AG09319 (cell line): Measurements from ENCODE around the gene FMN1.

Experiments
- DNase-seq: peaks from one replicate; pipeline ENCODE4 v3.0.0-alpha.2; 2010; ENCODE audit warnings: low read depth; ENCODE audit errors: extremely low read depth
- TF ChIP-seq, protein P1 (sequence below): IDR thresholded peaks from 2 replicates; pipeline ENCODE4 v1.5.1; 2011; ENCODE audit warnings: low read depth, mild to moderate bottlenecking, inconsistent platforms, low read length, moderate library complexity

FMN1 gene

DNA sequence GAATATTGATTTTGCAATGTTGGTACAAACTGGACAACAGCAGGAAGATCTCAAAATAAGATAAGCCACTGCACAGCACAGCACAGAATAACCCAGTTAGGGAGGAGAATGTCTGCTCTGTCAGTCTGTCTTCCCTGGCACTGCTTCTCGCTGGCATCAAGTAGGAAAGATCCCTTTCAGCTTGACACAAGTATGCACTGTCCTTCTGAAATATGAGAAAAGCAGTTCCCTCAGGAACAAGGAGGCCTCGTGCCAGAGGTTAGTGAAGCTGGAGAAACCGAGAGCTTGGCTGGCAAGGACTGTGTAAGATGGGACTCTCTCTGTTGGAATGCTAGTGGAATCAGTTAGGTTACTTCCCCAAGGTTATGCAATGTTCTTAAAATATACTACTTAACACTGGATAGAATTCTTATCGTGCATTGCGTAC is 59.1 kb downstream of the FMN1 start:
- TF ChIP-seq, protein P1, sequence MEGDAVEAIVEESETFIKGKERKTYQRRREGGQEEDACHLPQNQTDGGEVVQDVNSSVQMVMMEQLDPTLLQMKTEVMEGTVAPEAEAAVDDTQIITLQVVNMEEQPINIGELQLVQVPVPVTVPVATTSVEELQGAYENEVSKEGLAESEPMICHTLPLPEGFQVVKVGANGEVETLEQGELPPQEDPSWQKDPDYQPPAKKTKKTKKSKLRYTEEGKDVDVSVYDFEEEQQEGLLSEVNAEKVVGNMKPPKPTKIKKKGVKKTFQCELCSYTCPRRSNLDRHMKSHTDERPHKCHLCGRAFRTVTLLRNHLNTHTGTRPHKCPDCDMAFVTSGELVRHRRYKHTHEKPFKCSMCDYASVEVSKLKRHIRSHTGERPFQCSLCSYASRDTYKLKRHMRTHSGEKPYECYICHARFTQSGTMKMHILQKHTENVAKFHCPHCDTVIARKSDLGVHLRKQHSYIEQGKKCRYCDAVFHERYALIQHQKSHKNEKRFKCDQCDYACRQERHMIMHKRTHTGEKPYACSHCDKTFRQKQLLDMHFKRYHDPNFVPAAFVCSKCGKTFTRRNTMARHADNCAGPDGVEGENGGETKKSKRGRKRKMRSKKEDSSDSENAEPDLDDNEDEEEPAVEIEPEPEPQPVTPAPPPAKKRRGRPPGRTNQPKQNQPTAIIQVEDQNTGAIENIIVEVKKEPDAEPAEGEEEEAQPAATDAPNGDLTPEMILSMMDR: no peak
- DNase-seq: no peak

DNA sequence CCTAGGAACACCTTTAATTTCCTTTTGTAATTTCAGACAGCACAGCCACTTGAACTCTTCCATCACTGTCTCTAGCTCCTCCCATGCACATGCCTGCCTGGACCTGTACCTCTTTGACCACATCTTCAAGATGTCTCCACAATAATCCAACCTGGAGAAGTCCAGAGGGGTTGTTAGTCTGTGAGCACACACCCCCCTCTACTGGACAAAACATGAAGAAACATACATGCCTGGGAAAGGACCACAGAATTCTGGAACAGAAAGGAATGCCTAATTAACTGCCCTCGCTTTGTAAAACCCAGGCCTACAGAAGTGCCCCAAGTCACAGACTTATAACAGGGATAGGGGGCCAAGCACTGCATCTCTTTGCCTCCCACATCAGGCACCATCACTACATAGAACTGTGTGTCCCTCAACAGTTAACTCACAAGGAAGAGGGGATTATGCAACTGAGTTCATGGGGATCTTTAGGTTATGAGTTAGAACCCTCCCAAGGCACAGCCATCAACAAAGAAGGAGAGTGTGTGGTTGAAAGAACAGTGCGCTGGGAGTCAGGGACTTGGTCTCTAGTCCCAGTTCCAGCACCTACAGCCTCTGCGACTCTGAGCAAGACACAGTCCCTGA is 61.7 kb downstream of the FMN1 start:
- no peak for DNase-seq
- TF ChIP-seq, protein P1: peak; percentile 80

DNA sequence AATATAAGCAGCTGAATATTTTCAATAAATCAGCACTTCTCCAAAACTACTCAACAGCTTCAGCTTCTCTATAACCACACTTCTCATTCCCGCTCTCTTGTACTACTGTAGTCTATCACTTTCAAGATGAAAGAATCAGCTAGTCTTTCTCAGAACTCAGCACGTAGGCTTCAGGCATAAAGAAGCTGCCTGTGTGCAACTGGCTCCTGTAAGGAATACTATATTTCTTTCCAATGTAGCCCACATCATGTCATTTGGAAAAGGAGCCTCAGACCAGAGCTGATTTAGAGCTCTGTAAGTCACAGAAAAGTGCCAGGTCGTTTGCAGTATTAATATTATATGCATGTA is 62.3 kb downstream of the FMN1 start:
- TF ChIP-seq, protein P1: no peak
- DNase-seq: no peak

DNA sequence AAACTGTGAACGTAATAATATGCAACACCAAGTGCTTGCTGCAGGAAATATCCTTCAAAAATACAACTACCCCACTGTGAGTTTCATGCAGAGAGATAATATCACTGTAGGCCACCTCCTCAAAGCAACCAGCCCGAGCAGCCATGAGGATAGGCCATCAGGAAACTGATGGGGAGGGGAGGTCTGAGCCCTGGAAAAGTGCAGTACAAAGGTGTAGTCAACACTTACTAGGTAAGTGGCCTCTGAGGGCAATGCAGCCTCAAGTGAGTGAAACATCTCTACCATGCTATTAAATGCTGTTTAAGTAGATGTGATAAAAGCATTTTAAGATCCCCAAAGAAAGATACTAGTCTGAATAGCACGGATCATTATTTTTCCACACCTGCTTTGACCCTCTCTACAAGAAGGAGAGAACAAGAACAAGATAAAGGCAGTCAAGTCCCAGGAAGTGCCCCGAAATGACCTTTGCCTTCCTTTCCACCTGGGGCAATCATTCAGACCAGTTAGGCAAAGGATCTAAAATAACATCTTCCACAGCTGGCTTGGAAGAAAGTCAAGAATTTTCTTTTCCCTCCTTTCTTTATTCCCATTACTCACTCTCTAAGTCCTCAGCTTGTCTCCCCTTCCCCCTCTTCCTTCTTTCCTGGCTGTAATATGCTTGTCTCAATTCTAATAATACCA is 62.8 kb downstream of the FMN1 start:
- no peak for DNase-seq
- TF ChIP-seq, protein P1: no peak

DNA sequence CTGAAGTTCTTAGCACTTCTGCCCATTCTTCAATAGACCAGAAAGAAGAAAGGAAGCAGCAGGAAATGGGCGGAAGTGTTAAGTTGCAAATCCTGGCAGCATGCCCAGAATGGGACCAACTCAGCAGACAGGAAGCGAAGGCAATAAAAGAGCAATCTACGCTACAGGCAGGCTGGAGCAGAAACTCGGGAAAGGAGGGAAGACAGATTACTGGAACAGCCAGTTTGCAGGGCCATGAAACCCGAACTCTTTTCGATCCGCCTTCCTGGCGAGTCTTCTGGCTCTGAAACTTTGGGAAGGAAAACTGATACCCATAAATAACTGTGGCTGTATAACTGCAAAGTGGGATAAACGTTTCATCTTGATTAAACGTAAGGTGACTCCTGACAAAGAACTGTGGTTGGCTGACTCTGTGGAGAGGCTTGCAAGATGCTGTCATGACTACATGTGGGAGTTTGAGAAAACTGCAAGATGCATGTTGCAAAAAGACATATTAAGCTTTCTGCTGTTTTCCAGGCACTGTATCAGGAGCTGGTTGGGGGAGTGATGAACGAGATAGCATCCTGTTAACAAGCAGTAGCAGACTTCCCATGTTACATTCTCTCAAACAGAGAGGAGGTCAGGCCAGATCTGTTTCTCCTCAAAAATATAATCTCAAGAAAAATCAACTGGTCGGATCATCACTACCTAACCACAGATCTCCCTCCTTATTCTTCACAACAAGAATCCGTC is 67.8 kb downstream of the FMN1 start:
- peak; percentile 94 for DNase-seq
- TF ChIP-seq, protein P1: no peak

DNA sequence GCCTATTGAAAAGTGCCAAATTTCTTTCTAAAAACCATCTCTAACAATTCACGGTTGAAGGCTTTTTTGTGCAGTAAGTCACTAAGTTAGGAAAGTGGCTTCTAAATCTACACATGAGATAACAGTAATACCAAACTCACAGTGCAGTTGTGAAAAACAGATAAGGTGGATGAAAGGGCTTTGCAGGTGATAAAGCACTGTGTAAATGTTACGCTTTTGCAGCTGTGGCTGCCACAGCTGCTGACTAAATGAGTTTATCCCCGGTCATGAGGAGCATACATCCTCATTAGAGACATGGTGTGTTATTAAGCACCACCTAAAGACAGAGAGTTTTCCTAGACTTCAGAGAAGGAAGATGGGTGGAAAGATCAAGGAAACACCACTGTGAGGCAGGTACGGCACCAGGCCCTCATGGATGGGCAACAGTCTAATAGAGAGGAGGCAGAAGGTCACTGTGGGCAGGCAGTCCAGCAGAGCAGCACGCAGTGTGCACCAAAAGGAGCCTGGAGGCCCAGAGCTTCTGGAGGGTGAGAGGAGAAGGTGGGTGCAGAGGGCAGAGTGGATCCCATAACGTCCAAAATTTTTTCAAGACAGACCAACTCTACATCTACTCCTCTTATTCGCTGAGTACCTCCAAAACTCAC is 68.5 kb downstream of the FMN1 start:
- no peak for DNase-seq
- TF ChIP-seq, protein P1: no peak
